K562 (cell line): ENCODE measurements around the gene GNB5. TPM values are rescaled to one million over a fixed set of nuclear protein-coding genes. Genes with fewer than 3 reads are reported as not detected.

Experiments
- ATAC-seq: fragments of 200-7000 bp; cut with Tn5 transposase; 3 replicates; pipeline ENCODE4 v1.9.1; 2020; ENCODE audit warnings: moderate library complexity
- BruUV-seq: library from RNA; stranded (reverse); fragments of 400-500 nt; replicated peaks from 2 replicates; lab custom pipeline; 2021; lab: Mats Ljungman, UMichigan
- CTCF ChIA-PET: fragments of 300-600 bp; formaldehyde crosslinking; extraction: SDS; loops from one replicate; lab custom pipeline; 2021; ENCODE audit warnings: low intra/inter-chr PET ratio; lab: Yijun Ruan, JAX
- POLR2A ChIA-PET: fragments of 300-600, 350-650 bp; sonication (Branson Sonifier 250); formaldehyde crosslinking; extraction: SDS; loops from one replicate; lab custom pipeline; 2021; ENCODE audit warnings: antibody characterized with exemption, inconsistent platforms; lab: Yijun Ruan, JAX
- DNase-seq, 4 experiments: peaks; one replicate each; pipeline versions ENCODE4 v3.0.0 to v3.0.0-alpha.2; 2011 to 2018; ENCODE audit warnings: low spot score in 3 of 4, mixed read lengths in 3 of 4; ENCODE audit errors: extremely low read depth in 1 of 4
- FAIRE-seq: peaks from 2 replicates; lab custom pipeline; 2011; peaks lifted over from hg19 to GRCh38; lab: Jason Lieb, UNC
- H2AFZ ChIP-seq: 2 replicates; pipeline ENCODE4 v1.6.0; 2011; ENCODE audit warnings: low read depth, low read length, control low read depth, inconsistent platforms
- H3K27ac ChIP-seq: fragments of 200-600 bp; 3 replicates; pipeline ENCODE4 v1.8.0; 2011; ENCODE audit warnings: low read depth, mild to moderate bottlenecking, control low read depth, inconsistent platforms, low read length, moderate library complexity, mixed read lengths; ENCODE audit errors: extremely low read depth
- H3K27me3 ChIP-seq, 2 experiments: fragments of 300-600 bp in 1 of 2; 2 replicates in 1 of 2; 3 replicates in 1 of 2; pipeline versions ENCODE4 v1.6.0 to v1.8.0; 2011; ENCODE audit warnings: inconsistent platforms in 2 of 2, low read length in 2 of 2, mild to moderate bottlenecking in 1 of 2, mixed read lengths in 1 of 2, moderate library complexity in 1 of 2; ENCODE audit not compliant: control insufficient read depth in 2 of 2, insufficient read depth in 2 of 2
- H3K36me3 ChIP-seq: fragments of 300-600 bp; 3 replicates; pipeline ENCODE4 v1.8.0; 2011; ENCODE audit warnings: mild to moderate bottlenecking, low read length, inconsistent platforms; ENCODE audit not compliant: control insufficient read depth, insufficient read depth
- H3K4me1 ChIP-seq, 2 experiments: fragments of 200-600 bp in 1 of 2; replicated peaks in 1 of 2; 2 replicates in 1 of 2; 3 replicates in 1 of 2; pipeline versions ENCODE4 v1.5.1 to v1.8.0; 2011; ENCODE audit warnings: inconsistent platforms in 2 of 2, low read length in 2 of 2, mild to moderate bottlenecking in 1 of 2, mixed read lengths in 1 of 2, moderate library complexity in 1 of 2; ENCODE audit not compliant: control insufficient read depth in 2 of 2, insufficient read depth in 2 of 2
- H3K4me2 ChIP-seq: 2 replicates; pipeline ENCODE4 v1.6.1; 2011; ENCODE audit warnings: low read length, control low read depth, inconsistent platforms, mixed read lengths; ENCODE audit not compliant: insufficient read depth
- H3K4me3 ChIP-seq: fragments of 200-600 bp; sonication (generic), shearing (Covaris generic); 2 replicates; pipeline ENCODE4 v1.5.1; 2016; ENCODE audit warnings: control low read depth, inconsistent platforms
- H3K79me2 ChIP-seq: fragments of 200-600 bp; 3 replicates; pipeline ENCODE4 v1.8.0; 2011; ENCODE audit warnings: low read length, inconsistent platforms; ENCODE audit not compliant: control insufficient read depth, insufficient read depth
- H3K9ac ChIP-seq, 2 experiments: 2 replicates each; pipeline versions ENCODE4 v1.6.0 to v1.6.1; 2011; ENCODE audit warnings: low read depth in 2 of 2, low read length in 2 of 2, control low read depth in 1 of 2, inconsistent platforms in 1 of 2, mild to moderate bottlenecking in 1 of 2, mixed read lengths in 1 of 2; ENCODE audit not compliant: insufficient read depth in 1 of 2
- H3K9me1 ChIP-seq: one replicate; pipeline ENCODE4 v1.6.0; 2011; ENCODE audit warnings: inconsistent platforms, mild to moderate bottlenecking, low read length, moderate library complexity; ENCODE audit not compliant: control insufficient read depth, insufficient read depth
- H3K9me3 ChIP-seq: replicated peaks from 2 replicates; pipeline ENCODE4 v1.5.1; 2011; ENCODE audit warnings: low read depth, low read length, inconsistent platforms; ENCODE audit not compliant: control insufficient read depth, insufficient read depth
- H4K20me1 ChIP-seq: replicated peaks from 2 replicates; pipeline ENCODE4 v1.6.1; 2011; ENCODE audit warnings: low read length, inconsistent platforms, mixed read lengths; ENCODE audit not compliant: control insufficient read depth, insufficient read depth
- CBX2 ChIP-seq: fragments of 200-600 bp; sonication (generic); IDR thresholded peaks from one replicate; pipeline ENCODE4 v1.6.1; 2012; ENCODE audit warnings: mild to moderate bottlenecking, low read length, inconsistent platforms; ENCODE audit not compliant: insufficient read depth, poor library complexity, severe bottlenecking
- ELF4 ChIP-seq: fragments of 450-650 bp; formaldehyde crosslinking; IDR thresholded peaks from 2 replicates; pipeline ENCODE4 v1.4.0; 2022; ENCODE audit warnings: missing genetic modification characterization
- EWSR1 ChIP-seq: fragments of 450-650 bp; IDR thresholded peaks from 2 replicates; pipeline ENCODE4 v1.6.1; 2018; ENCODE audit warnings: borderline replicate concordance, mild to moderate bottlenecking, low read depth, moderate library complexity; ENCODE audit not compliant: partially characterized antibody
- HNRNPLL ChIP-seq: fragments of 200-400 bp; formaldehyde crosslinking; IDR thresholded peaks from 2 replicates; pipeline ENCODE4 v1.6.1; 2017; ENCODE audit warnings: low read length, low read depth, mild to moderate bottlenecking; ENCODE audit not compliant: poor library complexity, severe bottlenecking
- KLF16 ChIP-seq: IDR thresholded peaks from 2 replicates; pipeline ENCODE4 v1.6.1; 2016; ENCODE audit warnings: antibody characterized with exemption
- RBBP5 ChIP-seq: fragments of 200-600 bp; sonication (generic); IDR thresholded peaks from 2 replicates; pipeline ENCODE4 v1.6.1; 2012; ENCODE audit warnings: borderline replicate concordance, mild to moderate bottlenecking, low read length, control low read depth, inconsistent platforms; ENCODE audit not compliant: insufficient read depth, poor library complexity, severe bottlenecking
- YBX1 ChIP-seq: fragments of 450-650 bp; IDR thresholded peaks from 2 replicates; pipeline ENCODE4 v1.7.1; 2016; ENCODE audit warnings: mild to moderate bottlenecking
- ZBTB26 ChIP-seq: fragments of 450-650 bp; formaldehyde crosslinking; IDR thresholded peaks from 2 replicates; pipeline ENCODE4 v1.4.0; 2022; ENCODE audit warnings: missing genetic modification characterization
- ZNF436 ChIP-seq: fragments of 250-450, 450-650 bp; sonication (Bioruptor Pico); formaldehyde crosslinking; IDR thresholded peaks from 2 replicates; pipeline ENCODE4 v1.7.0; 2020; ENCODE audit warnings: mild to moderate bottlenecking
- ZSCAN32 ChIP-seq: fragments of 450-650 bp; formaldehyde crosslinking; IDR thresholded peaks from 2 replicates; pipeline ENCODE4 v1.4.0; 2020; ENCODE audit warnings: mild to moderate bottlenecking, moderate library complexity
- WGBS: fragments of 100-300 bp; shearing (Covaris generic); methylation state at CpG from one replicate; pipeline ENCODE4 v1.1.6; 2016; ENCODE audit warnings: low coverage, mixed read lengths; ENCODE audit not compliant: insufficient coverage; ENCODE audit errors: missing lambda C conversion rate; 5-methylcytosine and 5-hydroxymethylcytosine counted together
- in situ Hi-C: fragments of 300-500 bp; cut with MboI; formaldehyde crosslinking; loops from 4 replicates; pipeline ENCODE4 v1.15.0; 2018; ENCODE audit warnings: inconsistent platforms, mixed read lengths
- intact Hi-C: fragments of 100-400 bp; cut with micrococcal nuclease; formaldehyde crosslinking; loops from 2 replicates; pipeline ENCODE4 v1.14.2; 2022
- polyA plus RNA-seq, 8 experiments: library from polyadenylated mRNA; depleted of rRNA in 4 of 8; stranded (reverse) in 5 of 8; unstranded in 3 of 8; fragments of >200 nt; fragmentation: Nextera tagmentation in 2 of 8; fragmentation: Illumina TruSeq in 1 of 8; extraction: Ambion mirVana in 2 of 8; extraction: Trizol in 1 of 8; gene quantifications; 2 replicates each; pipeline versions ENCODE4 v1.2.1 to v1.2.3, GENCODE V29; 2011 to 2014; ENCODE audit warnings: inconsistent platforms in 1 of 8, missing spikeins in 1 of 8
- total RNA-seq, 7 experiments: library from RNA; depleted of rRNA in 6 of 7; stranded (reverse); fragments of >200 nt in 6 of 7; fragmentation: Illumina TruSeq in 2 of 7; extraction: Trizol in 2 of 7; gene quantifications; 2 replicates each; pipeline versions ENCODE4 v1.2.1 to v1.2.3, GENCODE V29; 2011 to 2021; ENCODE audit warnings: low replicate concordance in 1 of 7

GNB5 gene
- total and polyA plus RNA-seq, 9 of the 15 experiments (the other 6 are each of a cell fraction or from before 2014, with no cell fraction given): 0.11 to 2.1 (median 0.77) TPM

- H3K4me3 ChIP-seq: no peak overlapping the region
- no peak overlapping the region for H2AFZ ChIP-seq
- ChIA-PET POLR2A (no interaction called here), CTCF (no interaction called here)
- no peak for DNase-seq
- intact Hi-C loops (no loop called here), in situ Hi-C loops (no loop called here)
- no peaks in the 10 kb centered on the region for H3K4me1 ChIP-seq
- no peak overlapping the region for H3K4me2 ChIP-seq
- WGBS: 0% methylated on average over 1 of the region's 1 CpG
- H4K20me1 ChIP-seq: no peaks in the 10 kb centered on the region
- no peak for FAIRE-seq
- H3K9me1 ChIP-seq: no peaks in the 10 kb centered on the region
- no peak for ATAC-seq
- TF ChIP-seq ELF4 (CRISPR knock-in tag): no peak
- TF ChIP-seq CBX2: no peak
- no peak for TF ChIP-seq ZBTB26
- no peaks in the 10 kb centered on the region for H3K79me2 ChIP-seq
- H3K9ac ChIP-seq: no peak overlapping the region
- H3K9me3 ChIP-seq: no peaks in the 10 kb centered on the region
- no TSS peak for BruUV-seq
- H3K27me3 ChIP-seq: peaks cover 15 to 28% of the 10 kb centered on the region in 2 experiments
- no peaks in the 10 kb centered on the region for H3K36me3 ChIP-seq
- H3K27ac ChIP-seq: no peak overlapping the region
Observed at GRCh38 chr15:52171807-52172206, 19.4 kb downstream of the GNB5 start.

- DNase-seq (no peak), ATAC-seq (peak; percentile 64), FAIRE-seq (no peak)
- Histone ChIP-seq H3K4me3 (no peak overlapping the region), H3K27me3 (peaks cover 15 to 24% of the 10 kb centered on the region in 2 experiments), H3K4me1 (no peaks in the 10 kb centered on the region), H3K79me2 (no peaks in the 10 kb centered on the region), H3K4me2 (no peak overlapping the region), H3K9me3 (no peaks in the 10 kb centered on the region), H3K27ac (no peak overlapping the region), H3K9ac (no peak overlapping the region), H3K9me1 (no peaks in the 10 kb centered on the region), H2AFZ (no peak overlapping the region), H3K36me3 (no peaks in the 10 kb centered on the region), H4K20me1 (no peaks in the 10 kb centered on the region)
- ChIA-PET CTCF (no interaction called here), POLR2A (interaction anchor here (0.6 to 0.8 kb wide), 2 partner anchors 19 to 22 kb away, joined by 3 to 4 read pairs; no protein-coding TSS in a partner anchor)
- intact Hi-C loops (no loop called here), in situ Hi-C loops (no loop called here)
- whole genome bisulfite sequencing: 6% methylated on average over 4 of the region's 4 CpGs
- no TSS peak for BruUV-seq
- TF ChIP-seq ZSCAN32 (CRISPR knock-in tag) (no peak), EWSR1 (no peak), YBX1 (no peak), HNRNPLL (no peak), KLF16 (no peak), ZNF436 (CRISPR knock-in tag) (no peak), RBBP5 (no peak)
Observed at GRCh38 chr15:52171386-52171785, 19.8 kb downstream of the GNB5 start.
